HuH-7 (cell line): Measurements from ENCODE around the gene RASL11B.

Experiments
- DNase-seq: peaks from one replicate; pipeline ENCODE4 v3.0.0; 2011; ENCODE audit warnings: low spot score

Gene RASL11B

DNA sequence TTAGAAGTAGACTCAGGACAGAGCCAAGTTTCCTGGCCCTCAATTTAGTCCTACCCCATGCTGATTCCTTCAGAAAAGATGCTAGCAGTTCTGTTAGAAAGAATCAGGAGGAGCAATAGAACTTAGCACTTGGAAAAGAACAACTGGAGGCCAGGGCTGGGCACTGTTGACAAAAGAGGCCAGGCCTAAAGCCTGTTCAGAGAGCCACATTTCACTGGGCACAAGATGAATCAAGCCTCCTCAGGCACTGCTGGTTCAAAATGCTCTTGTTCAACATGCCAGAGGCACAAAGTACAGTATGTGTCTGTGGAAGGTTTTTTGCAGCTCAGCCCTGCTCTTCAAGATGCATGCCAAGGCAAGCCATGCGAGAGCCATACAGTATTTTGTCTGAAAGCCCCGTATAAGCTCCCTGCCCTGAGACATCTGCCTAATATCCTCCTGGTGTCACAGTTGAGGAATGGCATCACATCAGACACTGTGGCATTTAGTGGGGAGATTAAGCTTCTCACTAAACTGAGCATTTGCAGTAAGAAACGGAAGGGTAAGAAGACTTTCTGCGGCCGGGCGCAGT, 53.7 kb downstream of the RASL11B start:
- DNase-seq: no peak
